ENCODE results near the gene DHCR7.
"Not testable (repeated sequence)": the region's sequence is repeated elsewhere in the genome, so short reads cannot be mapped to it uniquely, and the experiment has no call there.

DHCR7 gene

GRCh38 chr11:71437879-71438278, 10.3 kb downstream of the DHCR7 start:
- no peak for DNase-seq (ENCODE audit: low read depth, low spot score)

DNA sequence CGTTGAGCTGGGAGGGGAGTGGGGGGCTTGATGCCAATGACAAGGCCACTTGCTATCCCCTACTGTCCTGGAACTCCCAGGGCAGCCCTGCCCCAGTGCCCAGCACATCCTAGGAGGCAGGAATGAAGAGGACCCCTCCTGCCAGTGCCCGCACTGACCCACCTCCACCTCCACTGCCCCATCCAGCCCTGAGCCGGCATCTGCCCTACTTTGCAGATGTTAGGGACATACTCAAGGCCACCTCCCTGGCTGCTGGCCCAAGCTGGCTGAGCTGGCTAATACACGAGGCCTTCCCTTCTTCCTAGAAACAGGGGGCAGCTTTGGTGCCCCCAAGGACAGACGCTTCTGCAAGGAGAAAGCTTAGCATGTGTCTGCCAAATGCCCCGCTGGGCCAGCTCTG, 10.8 kb downstream of the DHCR7 start:
- no peak for DNase-seq (ENCODE audit: low read depth, low spot score)

- no peak for DNase-seq (ENCODE audit: low read depth, low spot score)
These were observed 11.3 kb downstream of the DHCR7 start for GRCh38 chr11:71436861-71437260.

DNA sequence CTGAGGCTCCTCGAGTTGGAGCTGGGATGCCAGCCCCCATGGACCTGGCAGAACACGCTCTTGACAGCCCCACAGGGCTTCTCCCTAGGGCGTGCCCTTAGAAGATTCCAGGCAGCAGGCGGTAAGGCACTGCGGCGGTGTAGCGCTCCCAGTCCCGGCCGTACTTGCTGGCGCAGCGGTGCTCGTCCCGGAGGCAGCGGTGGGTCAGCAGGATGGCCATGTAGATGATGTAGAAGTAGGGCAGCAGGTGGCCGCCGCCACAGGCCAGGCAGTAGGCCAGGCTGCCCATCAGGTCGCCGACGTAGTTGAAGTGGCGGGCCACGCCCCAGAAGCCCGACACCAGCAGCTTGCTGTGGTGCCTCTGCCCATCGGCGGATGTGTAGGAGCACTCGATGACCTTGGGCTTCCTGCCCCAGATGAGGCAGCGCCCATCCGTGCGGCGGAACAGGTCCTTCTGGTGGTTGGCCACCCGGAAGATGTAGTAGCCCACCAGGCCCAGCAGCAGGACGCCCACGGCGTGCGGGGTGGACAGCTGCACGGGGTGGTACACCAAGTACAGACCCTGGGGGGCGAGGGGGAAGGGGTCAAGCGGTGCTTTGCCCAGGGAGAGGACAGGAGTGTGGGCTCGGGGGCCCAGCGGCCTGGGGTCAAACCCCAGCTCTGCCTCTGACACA, 12.8 kb downstream of the DHCR7 start:
- no peak for DNase-seq (ENCODE audit: low read depth, low spot score)

- DNase-seq (ENCODE audit: low read depth, low spot score) = no peak
These were observed 13.5 kb downstream of the DHCR7 start for GRCh38 chr11:71434576-71435130.

DNA sequence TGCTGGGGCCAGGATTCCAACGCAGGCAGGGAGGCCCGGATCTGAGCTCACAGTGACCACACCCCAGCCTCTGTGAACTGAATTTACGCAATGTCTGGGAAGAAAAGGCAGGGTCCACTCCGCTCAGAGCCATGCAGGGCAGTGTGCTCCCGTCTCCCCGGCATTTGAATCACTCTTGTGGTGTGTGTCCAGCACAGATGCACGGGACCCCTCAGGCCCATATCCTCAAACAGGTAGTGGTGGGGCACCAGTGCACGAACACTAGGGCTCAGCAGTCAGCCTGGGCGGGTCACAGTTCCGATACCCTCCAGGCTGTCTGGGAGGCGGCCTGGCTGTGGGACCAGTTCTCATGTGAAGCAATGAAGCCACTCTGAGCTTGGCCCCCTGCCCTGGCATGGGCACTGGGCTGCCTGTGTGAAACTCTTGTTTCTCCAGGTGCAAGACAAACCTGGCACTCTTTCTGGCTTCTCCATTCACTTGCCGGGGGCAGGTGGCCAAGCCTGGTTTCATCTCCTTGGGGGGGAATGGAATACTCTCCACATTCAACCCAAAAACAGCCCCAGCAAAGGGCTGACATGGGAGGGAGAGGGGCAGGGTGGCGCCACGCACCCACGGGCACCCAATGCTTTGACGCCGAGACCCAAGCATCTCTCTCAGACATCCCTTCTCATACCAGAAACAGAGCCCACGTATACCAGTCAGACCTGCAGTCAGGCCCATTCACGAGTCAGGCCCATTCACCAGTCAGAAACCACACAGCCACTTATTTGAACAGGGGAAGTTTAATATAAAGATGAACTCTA, 14.3 kb downstream of the DHCR7 start:
- DNase-seq (ENCODE audit: low read depth, low spot score) = no peak

DNA sequence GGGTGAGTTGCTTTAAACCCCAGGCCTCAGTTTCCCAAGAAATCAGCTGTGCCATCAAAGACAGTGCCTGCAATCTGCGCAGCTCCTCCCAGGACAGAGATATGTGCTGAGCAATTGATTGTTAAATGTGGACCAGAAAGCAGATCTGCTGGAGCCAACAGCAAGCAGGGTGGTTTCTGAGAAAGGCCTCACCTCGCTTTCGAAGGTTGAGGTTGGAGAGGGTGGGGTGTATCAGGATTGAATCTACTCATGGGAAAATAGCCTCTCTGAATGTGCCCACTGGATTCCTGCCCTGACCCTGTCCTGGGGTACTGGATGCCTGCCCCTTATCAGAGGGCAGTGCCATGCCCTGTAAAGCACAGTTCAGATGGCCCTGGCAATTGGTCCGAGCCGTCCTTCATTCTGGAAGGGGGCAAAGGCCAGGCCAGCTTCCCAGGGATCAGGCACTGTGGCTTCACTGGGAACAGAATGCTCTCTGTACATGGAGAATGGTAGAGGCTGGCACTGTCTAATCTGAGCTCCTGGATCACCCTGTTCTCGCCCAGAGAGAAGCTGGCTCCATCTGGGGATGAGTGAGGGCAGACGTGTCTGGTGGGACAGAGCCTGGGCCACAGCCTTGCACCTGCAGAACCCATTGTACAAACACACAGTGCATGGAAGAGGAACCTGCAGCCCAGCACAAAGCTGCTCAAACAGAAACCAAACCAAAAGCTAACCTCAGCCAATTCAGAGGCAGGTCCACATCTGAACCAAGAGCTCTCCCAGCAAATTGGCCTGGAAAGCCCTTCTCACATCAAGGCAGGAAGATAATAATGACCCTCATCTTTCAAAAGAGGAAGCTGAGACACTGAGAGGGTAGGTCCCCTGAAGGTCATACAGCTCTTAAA, 15.2 kb downstream of the DHCR7 start:
- no peak for DNase-seq (ENCODE audit: low read depth, low spot score)

GRCh38 chr11:71431271-71431670, 16.9 kb downstream of the DHCR7 start:
- DNase-seq (ENCODE audit: low read depth, low spot score) = no peak

DNA sequence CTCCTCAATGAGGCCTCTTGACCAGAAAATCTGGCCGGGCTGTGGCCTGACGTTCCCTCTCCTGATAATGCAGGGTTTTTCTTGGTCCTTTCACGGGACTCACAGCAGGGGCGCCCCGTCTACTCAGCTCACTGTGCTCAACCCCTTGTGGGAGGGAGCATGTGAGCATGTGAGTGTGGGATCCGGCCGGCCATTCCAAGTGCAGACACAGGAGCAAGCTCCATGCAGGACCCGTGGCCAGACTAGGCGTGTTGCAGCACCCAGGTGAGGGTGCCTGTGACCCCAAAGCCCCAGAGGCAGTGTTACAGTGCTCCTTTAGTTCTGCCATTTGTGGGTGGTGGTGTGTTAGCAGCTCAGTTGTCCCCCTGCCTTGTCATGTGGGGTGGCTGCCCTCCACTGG, 18.0 kb downstream of the DHCR7 start:
- no peak for DNase-seq (ENCODE audit: low read depth, low spot score)

- DNase-seq (ENCODE audit: low read depth, low spot score) = no peak
These were observed 18.5 kb downstream of the DHCR7 start for GRCh38 chr11:71429701-71430100.

DNA sequence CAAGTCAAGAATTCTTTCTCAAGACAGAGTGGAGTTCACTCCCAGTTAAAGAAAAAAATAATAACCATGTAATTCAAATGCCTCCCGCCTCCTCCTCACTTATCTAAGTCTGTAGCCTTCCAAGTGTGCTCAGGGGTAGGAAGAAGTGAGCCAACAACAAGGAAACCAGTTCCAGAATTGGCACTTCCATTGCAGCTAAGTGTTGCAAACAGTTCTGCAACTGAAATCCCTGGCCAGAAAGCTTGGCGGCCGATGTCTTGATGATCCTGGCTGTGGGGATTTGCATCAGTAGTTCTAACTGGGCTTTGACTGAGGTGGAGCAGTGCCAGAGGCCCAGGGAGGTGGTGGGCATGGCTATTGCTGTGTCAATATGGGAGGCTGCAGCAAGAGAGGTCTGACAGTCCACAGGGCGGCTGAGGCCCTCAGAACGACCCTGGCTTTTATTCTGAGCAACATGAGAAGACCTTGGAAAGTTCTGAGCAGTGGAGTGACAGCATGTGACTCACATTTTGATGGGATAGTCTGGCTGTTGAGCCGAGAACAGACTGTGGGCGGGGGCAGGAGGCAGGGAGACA, 19.2 kb downstream of the DHCR7 start:
- DNase-seq (ENCODE audit: low read depth, low spot score) = no peak

DNA sequence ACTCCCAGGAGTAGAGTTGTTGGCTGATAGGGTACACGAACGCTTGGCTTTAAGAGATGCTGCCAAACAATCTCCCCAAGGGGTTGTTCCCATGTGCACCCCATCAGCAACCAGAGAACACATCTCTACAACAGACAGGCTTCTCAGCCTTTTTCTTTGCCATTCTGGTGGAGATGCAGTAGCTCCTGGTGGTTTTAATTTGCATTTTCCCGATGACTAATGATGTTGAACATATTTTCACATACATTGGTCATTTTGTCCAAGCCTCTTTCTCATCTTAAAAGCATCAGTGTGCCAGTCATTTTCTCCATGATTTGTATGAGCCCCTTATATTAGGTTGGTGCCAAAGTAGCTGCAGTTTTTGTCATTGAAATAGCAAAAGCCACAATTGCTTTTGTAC, 21.8 kb downstream of the DHCR7 start:
- DNase-seq (ENCODE audit: low read depth, low spot score) = no peak

GRCh38 chr11:71425860-71426259, 22.3 kb downstream of the DHCR7 start:
- DNase-seq (ENCODE audit: low read depth, low spot score) = no peak

DNA sequence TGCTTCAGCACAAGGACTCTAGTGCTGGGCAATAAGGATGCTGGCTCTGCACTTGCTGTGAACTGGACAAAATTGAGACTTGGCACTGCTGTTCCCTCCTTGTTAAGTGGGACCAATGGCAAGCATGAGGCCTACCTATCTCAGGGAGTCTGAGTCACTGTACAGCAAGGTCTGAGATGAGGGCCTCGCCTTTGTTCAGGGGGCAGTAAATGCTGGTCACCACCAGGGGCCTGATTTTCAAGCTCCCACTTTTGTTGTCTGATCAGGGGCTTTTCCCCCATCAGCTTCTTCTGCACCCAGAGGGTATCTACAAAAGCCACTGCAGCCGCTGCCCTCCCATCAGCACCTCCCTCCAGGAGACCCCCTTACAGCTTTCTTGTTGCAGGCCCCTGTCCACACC, 22.8 kb downstream of the DHCR7 start:
- DNase-seq (ENCODE audit: low read depth, low spot score) = no peak

GRCh38 chr11:71423181-71423790, 24.9 kb downstream of the DHCR7 start:
- DNase-seq (ENCODE audit: low read depth, low spot score) = no peak

- DNase-seq (ENCODE audit: low read depth, low spot score) = not testable (repeated sequence)
These were observed 25.9 kb downstream of the DHCR7 start for GRCh38 chr11:71422318-71422717.

- DNase-seq (ENCODE audit: low read depth, low spot score) = no peak
These were observed 26.7 kb downstream of the DHCR7 start for GRCh38 chr11:71421392-71421950.

GRCh38 chr11:71420455-71421241, 27.5 kb downstream of the DHCR7 start:
- peak; percentile 60 for DNase-seq (ENCODE audit: low read depth, low spot score)

DNA sequence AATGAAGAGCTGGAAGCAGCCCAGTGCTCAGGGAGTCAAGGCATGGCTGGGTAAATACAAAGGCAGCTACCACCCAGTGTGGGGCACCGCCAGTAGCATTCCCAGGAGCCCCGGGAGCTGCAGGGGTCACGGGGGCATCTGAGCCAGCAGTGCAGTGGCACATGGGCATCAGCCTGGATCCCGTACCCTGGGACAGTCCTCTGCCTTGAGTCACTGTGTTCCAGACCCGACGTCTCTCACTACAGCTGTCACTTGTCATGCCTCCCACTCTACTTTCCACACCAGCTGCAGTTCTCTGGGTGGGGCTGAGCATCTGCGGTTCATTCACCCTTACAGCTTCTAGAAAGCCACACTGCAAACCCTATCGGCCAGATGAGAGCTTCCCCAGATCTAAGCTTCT, 29.6 kb downstream of the DHCR7 start:
- DNase-seq (ENCODE audit: low read depth, low spot score) = no peak

DNA sequence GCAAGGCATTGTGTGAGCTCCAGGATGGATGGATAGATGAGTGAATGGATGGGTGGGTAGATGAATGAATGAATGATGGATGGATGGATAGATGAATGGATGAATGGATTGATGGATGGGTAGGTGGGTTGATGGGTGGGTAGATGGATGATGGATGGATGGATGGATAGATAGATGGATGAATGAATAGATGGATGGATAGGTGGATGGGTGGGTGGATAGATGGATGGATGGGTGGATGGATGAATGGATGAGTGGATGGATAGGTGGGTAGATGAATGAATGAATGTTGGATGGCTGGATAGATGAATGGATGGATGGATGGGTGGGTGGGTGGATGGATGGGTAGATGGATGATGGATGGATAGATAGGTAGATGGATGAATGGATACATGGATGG, 33.5 kb downstream of the DHCR7 start:
- no peak for DNase-seq (ENCODE audit: low read depth, low spot score)

Measured in iPS DF 19.7 (cell line).